Measurements from ENCODE around the gene MGAT3.
A peak's percentile ranks its signal among the peaks of the same experiment; 100 is the strongest.

The MGAT3 gene

DNA sequence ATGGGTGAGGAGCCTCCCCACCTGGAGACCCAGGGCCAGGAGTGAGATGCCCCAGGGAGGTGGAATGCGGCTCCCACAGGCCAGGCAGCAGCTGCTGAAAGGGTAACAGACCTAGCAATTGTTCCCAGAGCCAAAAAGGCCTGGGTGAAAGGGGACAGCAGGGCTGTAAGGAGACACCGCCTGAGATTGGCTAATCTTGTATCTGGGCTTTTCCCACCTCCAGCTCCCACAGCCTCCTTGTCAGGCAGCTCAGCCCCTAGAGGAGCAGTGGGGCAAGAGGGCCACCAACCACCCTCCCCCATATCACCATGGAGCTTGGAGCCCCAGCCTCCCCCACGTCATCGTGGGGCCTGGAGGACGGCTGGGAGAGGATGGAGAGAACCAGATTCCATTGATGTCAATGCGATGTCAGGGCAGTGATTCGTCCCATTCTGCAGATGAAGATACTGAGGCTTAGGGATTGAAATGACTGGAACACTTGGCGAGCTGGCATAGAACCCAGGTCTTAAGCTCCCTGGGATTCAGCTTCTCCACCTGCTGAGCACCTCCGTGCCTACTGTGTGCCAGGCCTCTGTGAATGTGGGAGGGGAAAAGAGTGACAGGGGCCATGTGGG, 2.9 kb upstream of the MGAT3 start:
- no peak for DNase-seq

DNA sequence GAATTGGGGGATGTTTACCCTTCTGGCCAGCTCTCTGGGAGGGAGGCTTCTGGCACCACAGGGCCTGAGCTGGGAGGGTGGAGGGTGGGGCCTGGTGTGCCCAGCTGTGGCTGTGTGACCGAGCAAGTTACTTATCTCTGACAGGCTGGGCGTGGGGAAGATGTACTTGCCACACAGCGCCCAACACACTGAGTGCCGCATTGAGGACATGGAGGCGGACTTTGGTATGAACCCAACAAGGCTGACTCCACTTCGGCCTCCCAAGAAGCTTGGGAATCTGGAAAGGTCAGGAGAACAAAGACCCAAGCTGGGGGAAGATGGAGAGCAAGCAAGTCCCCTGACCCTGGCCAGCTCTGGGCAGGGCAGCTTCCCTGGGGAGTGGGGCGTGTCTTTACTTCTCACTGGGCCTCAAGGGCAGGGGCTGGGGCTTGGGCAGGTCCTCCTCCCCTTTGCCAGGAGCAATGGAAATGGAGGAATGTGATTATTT, 2.4 kb upstream of the MGAT3 start:
- no peak for DNase-seq

DNA sequence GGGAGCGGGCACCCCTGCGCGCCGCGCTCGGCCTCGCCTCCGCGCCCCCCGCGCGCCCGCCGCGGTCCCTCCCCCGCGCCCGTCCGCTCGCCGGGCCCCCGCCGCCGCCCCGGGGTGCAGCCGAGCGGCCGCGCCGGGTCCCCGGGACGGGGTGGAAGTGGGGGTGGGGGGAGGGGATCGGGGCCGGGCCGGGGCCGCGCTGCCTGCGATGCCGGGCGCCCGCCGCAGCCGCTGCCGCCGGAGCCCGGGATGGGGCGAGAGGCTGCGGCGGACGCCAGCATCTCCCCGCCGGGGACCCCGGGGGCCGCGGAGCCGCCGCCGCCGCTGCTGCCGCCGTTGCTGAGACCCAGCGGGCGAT, 365 bp downstream of the MGAT3 start:
- no peak for DNase-seq

DNA sequence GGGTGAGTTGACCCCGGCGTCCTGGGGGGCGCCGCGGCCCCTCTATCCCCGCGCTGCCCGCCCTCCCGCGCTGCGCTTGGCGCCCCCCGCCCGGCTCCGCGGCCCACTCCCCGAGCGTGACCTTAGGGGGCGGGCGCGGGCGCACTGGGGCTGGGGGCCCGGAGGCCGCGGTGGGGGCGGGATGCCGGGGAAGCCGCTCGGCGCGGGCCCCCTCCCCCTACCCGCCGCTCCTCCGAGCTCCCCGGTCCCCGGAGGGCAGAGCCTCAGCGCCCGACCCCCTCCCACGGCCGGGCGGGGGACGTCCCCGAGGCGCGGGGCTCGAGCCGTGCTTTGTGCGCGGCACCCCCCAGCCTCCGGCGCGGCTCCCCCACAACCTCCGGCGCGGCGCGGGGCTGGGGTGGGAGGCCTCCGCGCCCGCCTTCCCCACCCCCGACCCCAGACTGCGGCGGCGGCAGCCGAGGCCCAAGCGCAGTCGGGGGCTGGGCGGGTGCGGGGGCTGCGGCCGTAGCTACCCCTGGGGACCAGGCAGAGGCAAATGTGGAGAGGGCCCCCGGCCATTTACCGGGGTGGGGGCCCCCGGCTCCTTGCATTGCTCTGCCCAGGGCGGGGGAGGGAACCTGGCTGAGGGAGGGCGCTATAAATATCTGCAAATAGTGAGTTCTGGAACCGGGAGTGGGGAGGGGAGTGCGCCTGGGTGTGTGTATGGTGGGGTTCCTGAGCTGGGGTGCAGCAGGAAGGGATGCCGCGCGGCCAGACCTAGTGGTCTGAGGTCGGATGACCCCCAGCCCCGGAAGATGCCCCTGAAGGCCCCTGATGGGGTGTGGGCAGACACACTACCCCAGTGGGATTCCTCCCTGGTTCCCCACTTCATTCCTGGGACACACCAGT, 988 bp downstream of the MGAT3 start:
- no peak for DNase-seq

DNA sequence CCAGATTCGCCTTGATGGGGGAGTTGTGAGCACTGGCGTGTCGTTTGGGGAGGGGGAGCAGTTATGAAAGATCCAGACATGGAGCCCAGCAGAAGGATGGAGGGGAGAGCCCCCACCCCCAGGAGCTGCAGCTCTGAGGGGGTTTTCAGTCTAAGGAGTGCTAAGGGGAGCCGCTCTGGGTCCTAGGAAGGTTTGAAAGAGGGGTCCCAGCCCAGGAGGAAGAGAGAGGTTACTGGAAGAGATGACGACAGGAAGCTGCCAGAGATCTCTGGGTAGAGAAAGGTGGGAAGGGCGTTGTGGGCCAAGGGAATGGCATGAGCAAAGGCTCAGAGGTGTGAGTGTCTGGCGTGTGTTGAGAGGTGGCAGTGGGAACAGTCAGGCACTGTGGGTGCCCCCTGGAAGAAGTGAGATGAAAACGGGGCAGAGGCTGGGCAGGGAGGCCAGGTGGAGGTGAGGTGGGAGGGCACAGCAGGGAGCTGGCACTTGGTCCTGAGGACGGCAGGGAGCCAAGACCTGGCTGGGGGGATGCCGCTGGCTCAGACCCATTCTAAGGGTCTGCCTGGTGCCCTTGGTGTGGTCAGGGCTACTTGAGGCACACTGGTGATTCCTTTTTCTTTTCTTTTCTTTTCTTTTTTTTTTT, 1.8 kb downstream of the MGAT3 start:
- no peak for DNase-seq

DNA sequence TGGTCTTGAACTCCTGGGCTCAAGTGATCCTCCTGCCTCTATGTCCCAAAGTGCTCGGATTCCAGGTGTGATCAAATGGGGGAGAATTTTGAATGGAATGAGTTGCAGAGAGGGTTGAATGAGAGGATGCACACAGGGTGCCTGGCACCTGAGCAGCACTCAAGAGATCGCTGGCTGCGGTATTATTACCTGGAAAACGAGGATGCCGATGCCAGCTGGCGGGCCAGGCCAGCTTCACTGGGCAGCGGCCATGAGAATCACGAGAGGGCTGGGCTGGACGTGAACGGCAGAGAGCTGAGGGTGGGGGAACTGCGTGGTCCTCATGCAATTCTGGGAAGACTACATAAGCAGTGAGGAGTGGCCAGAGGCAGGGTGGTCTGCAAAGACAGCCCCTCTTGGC, 2.9 kb downstream of the MGAT3 start:
- DNase-seq = no peak

DNA sequence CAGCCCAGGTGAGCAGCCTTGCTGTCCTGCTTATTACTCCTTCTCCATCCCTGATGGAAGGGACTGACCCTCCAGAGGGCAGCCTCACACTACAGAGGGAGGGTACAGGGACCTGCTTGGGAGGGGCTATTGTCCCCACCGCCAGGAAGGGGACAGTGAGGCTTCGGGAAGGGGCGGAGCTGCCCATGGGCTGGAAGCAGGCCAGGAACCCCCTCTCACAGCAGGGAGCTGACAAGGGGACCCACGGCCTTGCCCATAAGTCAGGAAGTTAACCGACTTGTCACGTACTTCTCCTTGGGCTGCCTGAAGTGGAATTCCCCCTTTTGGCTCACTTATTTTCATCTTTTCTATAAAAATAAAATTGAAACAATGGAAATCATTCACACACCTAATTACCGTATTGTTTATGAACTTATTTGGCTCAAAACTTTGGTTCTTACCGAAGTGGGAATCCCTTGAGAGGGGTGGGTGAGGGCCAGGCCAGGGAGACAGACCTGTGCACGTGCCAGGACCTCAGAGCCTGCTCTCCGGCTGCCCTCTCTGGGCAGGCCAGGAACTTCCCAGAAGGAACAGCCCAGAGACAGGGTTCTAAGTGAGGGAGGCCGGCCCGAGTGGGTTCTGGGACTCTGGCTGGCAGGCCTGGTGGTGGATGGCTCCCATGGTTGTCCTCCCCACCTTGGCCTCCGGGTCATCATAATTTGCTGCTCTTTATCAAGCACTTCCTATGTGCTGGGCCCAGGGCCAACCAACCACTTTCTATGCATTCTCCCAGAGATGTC, 5.8 kb downstream of the MGAT3 start:
- no peak for DNase-seq

DNA sequence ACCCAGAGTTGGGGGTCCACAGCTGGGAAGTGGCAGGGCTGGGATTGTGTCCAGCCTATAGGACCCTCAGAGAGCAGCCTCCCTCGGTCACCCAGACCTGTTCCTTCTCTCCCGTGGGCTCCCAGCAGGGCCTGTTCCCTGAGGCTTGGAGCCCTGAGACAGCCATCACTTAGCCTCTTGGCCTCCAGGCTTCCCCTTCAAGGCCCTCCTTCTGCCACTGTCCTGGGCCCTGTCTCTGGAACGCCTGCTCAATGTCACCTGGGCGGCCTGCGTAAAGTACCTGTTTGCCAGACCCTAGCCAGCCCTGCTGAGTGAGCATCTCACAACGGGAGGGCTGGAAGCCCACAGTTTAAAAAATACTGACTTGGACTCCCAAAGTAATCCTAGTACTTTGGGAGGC, 6.5 kb downstream of the MGAT3 start:
- DNase-seq = no peak

DNA sequence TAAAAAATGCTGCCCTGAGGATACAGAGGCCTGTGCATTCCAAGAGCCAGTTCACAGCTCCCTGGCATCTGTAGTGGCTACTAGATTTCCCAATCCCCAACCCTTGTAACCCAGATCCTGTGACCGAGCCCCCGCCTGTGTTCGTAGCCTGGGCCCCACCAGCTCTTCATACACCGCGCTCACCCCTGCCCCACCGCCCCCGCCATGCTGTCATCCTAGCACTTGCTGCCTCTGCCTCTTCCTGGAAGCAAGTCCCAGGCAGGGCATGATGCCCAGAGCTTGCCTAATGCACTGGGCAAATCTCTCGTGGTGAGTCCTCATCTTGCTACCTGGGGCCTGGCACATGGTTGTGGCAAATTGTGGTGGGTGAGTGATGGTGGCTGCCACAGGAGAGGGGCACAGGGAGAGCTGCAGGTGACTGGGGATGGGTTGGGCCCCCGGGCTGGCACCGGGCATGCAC, 7.1 kb downstream of the MGAT3 start:
- DNase-seq = no peak

DNA sequence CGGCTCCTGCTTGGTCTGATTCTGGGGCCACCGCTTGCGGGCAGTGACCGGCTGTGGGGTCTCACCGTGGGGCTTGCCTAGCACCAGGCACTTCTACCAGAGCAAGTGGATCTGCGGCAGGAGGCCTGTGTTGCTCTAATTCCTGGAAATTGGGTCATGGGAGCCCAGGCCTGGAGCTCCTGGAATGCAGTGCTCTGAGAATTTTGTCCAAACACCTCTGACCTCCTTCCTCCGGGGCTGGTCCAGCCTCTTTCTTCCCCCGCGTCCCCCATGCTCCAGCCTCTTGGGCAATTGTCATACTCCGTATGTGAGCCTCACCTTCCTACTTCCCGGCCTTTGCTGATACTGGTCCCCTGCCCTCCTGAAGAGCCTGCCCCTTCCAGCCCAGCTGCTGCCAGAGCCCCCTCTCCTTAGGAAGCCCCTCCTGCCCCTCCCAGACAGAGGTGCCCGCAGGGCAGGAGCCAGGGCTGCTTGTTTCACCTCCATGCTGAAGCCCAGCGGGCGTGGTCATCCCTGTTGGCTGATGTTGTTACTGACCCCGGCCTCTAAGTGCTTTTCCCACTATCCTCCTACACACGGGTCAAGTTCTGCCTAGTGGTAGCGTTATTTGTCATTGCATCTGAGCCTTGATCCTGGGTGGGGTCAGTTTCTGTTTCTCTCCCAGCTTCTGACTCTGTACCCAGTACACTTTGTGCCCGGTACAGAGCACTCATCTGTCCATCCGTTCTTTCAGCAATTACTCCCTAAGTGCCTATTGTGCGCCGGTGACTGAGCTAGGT, 9.6 kb downstream of the MGAT3 start:
- DNase-seq = no peak

DNA sequence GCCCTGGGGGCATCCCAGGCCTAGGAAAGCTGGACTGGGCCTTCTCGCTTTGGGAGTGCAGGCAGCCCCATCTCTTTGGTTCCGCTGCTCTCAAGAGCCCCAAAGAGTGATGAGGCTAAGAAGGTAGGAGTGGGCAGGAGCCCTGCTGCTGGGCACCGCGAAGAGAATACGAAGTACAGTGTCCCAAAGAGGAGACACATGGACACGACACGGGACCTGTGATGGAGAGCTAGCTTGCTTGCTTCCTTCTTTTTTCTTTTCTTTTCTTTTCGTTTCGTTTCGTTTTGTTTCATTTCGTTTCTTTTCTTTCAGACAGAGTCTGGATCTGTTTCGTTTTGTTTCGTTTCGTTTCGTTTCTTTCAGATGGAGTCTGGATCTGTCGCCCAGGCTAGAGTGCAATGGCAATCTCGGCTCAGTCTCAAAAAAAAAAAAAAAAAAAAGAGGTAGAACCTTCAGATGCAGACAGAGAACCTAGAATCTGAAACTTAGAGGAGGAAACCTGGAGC, 10.6 kb downstream of the MGAT3 start:
- no peak for DNase-seq

DNA sequence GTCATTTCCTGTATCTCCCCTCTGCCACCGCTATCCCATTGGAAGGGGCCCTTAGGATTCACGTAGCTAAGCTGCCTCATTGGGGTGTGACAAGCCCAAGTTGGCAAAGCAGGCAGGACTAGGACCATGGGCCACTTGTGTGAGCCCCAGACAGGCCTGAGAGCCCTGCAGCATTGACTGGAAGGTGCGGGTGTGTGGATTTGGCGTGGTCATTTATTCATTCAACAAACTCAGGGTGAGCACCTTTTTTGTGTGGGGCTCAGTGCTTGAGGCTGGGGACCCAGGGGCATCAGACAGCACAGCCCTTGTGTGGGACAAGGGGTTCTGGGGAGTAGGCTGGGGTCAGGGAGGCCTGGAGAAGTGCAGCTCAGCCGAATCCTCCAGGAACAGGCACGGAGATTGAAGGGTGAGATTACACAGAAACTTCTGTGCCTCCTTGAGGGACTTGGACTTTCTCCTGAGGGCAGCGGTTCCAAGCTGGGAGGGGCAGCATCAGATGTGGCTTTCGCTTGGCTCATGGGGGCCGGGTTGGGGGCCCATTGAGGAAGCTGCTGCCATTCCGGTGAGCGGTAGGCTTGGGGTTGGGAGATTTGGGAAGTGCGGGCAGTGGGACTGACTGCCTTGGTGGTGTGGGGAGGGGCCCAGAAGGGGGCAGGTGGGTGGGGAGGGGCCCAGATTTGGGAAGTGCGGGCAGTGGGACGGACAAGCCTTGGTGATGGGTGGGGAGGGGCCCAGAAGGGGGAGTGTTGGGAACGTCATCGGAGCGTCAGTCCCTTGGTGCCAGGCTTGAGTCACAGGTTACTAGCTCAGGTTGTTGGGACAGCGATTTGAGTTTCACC, 11.9 kb downstream of the MGAT3 start:
- DNase-seq = no peak

DNA sequence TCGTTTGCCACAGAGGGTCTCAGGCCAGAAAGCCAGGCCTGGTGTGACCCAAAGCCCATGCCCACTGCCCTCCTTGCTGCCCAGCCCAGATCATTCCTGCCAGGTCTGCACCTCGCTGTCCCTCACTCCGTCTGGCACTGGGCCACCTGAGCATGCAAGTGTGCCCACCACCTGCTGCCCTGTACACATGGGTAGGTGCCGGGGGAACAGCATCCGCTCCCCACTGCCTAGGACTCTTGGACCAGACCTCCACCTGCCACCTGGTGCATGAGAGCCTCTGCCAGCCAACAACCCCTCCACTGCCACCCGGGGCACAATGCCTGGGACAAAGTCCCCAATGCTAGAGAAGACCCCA, 12.5 kb downstream of the MGAT3 start:
- DNase-seq = no peak

DNA sequence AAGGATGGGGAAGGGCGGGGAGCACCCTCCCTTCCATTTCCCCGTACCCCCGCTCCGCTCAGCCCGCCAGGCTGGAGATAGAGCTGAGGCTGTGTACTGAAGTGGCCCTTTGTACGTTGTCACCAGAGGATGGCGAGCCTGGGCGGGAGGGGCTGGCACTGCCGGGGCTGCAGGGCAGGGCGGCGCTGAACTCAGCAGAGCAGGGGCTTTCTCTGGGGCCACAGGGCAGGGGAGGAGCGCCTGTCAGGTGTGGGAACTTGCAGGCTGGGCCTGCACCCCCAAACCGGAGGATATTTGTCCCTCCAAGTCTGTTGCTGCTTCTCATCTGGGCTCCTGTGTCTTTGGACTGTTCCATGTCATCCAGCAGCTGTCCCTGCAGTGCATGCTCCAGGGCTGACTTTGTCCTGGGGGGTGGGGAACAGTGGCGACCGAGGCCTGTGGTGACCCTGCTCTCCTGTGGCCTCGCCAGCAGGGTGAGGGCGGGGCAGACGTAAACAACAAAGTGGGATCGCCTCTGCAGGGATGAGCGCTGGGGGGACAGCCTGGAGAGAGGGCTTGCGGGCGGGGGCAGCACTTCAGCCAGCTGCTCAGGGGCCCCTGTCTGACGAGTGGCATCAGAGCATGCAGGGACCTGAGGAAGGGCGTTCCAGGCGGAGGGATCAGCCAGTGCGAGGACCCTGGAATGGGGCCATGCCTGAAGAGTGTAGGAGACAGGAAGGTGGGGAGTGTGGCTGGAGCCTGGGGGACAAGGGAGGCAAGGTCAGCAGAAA, 13.1 kb downstream of the MGAT3 start:
- DNase-seq = no peak

DNA sequence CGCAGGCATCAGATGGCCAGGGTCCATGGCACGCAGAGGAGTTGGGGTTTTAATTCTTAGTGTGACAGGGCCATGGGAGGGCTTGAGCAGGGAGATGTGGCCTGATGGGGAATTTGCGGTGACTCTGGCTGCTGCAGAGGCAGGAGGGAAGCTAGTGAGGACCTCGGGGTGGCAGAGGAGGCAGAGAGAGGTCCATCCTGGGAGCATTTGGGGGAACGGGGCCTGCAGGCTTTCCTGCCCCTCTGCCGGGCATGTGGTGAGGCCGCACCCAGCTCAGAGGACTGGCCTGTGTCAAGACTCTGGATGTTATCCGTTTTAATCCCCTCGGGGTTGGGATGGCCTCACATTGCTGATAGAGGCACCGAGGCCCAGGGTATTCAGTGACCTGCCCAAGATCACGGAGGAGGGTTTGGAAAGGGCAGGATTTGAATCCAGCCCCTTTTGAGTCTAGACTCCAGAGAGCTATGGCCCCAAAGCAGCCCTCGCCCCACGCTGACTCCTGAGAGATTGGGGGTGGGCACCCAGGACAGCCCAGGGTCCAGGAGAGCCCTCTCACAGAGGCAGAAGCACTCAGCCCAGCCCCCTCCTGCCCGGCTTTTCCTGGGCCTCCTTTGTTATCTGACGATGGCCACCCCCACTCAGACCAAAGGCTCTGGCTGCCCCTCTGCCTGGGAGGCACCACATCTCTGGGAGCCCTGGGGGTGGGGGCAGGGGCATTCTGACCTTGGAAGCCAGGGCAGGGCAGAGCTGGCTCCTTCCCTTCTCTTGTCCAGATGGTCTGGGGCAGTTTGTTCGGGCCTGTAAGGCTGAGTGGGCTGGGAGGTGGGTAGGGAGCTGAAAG, 13.9 kb downstream of the MGAT3 start:
- DNase-seq = no peak

DNA sequence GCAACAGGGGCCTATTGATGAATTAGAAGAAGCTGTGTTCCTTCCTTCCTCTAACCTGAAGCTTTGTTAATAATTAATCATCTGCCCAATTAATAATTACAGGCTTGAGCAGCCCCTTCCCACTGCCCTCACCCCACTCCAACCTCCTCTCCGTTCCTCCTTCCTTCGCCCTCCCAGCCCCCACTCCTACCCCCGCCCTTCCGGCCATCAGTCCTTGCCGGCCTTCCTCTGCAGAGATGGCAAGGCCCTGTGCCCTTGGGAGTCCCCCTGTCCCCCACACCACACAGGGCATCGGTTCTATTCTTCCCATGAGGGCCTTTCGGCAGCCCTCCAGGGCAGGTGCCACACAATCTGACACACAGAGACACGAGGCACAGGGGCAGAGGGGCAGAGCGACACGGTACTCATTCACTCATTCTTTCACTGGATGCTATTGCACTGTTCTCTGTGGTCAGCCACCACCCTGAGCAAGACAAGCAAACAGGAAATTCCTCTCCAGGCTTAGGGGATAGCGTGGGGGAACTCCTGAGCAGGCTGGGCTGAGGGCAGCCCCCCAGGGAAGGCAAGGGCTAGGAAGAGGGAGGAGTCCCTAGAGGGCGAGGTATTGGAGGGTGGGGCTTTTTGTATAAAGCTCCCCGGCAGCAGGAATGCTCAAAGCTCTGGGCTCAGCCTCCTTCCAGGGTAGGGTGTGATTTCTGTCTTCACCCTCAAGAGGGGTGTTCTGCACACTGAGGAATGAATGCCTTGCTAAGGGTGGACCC, 14.7 kb downstream of the MGAT3 start:
- DNase-seq = no peak

DNA sequence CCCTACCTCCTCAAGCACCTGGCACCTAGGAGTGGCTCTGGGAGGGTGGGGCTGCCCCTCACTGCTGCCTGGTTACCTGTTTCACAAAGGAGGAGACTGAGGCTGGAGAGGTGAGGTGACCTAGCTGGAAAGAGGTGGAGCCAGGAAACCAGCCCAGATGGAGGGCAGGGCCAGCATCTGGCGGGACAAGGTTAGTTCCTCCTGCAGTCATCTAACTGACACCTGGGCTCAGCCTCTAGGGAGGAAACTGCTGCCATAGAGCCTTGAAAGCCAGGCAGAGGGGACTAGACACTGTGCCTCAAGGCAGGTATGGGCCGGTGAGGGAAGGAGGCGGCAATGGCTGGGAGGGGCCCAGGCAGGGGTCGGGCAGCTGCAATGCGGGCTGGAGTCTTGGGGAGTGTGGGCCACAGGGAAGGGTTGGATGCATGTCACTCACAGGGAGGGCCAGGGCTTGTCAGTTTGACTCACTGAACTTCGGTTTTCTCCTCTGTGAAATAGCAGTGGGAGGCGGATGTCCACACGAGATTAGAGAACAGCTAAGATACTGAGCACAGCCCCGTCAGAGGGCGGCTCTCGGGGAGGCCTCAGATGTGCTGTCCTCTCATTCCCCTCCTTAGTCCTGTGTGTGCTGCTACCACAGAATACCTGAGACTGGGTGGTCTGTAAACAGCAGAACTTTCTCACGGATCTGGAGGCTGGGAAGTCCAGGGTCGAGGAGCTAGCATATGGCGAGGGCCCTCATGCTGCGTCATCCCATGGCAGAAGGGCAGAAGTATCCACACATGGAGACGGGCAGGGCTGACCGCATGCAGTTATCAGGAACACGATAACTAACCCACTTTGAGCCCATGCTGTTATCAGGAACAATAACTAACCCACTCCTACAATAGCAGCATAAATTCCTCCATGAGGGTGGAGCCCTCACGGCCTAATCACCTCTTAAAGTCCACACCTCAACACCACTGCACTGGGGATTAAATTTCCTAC, 16.1 kb downstream of the MGAT3 start:
- DNase-seq = peak; percentile 29
